SHP77 treated with DMSO at 0.1 percent for 48 hours (cell line): ENCODE measurements around the gene CTDSP1.

Experiments used
- DNase-seq: peaks from one replicate; lab custom pipeline; 2025; lab: John Stamatoyannopoulos, UW

Gene CTDSP1

DNA sequence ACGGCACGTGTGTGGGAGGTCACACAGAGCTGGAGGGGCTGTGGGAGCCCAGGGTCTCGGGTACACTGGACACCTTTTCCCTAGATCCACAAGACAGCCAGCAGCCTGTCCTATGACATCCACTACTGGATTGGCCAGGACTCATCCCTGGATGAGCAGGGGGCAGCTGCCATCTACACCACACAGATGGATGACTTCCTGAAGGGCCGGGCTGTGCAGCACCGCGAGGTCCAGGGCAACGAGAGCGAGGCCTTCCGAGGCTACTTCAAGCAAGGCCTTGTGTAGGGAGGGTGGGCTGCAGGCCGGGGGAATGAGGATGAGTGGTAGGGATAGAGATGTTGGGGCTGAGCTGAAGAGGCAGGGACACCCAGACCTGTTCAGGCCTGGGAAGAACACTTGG is 25.9 kb downstream of the CTDSP1 start:
- DNase-seq = no peak

DNA sequence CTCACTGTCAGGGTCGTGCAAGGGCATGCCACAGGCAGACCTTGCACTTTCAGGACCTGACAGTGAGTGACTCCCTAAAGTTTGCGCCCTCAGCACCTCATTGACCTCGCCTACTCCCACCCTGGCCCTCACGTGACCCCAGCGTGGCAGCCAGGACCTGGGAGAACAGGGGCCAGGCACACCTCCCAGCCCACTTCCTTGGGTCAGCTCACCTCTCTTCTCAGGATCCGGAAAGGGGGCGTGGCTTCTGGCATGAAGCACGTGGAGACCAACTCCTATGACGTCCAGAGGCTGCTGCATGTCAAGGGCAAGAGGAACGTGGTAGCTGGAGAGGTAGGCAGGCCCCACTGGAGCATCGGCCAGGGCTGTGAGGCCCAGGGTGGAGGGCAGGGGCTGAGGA is 28.1 kb downstream of the CTDSP1 start:
- DNase-seq = no peak

DNA sequence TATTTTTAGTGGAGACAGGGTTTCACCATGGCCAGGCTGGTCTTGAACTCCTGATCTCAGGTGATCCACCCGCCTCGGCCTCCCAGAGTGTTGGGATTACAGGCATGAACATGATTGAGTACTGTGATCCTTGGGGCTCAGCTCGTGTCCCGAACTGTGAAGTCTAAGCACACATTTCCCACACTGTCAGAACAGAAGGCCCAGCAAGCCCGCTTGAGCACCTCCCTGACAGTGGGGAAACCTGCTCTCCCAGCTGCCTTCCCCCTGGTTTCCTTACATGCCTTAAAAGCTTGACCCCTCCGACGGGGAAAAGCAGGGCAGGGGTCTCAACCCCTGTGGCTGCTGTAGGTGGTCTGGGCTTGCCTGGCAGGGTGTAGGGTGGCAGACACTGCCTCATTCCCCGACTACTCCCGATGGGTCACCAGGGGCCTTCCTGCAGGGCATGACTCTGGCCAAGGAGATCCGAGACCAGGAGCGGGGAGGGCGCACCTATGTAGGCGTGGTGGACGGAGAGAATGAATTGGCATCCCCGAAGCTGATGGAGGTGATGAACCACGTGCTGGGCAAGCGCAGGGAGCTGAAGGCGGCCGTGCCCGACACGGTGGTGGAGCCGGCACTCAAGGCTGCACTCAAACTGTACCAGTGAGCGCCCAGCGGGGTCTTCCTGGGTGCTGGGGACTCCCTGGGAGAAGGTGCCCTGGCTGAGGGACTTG is 29.3 kb downstream of the CTDSP1 start:
- DNase-seq = no peak

DNA sequence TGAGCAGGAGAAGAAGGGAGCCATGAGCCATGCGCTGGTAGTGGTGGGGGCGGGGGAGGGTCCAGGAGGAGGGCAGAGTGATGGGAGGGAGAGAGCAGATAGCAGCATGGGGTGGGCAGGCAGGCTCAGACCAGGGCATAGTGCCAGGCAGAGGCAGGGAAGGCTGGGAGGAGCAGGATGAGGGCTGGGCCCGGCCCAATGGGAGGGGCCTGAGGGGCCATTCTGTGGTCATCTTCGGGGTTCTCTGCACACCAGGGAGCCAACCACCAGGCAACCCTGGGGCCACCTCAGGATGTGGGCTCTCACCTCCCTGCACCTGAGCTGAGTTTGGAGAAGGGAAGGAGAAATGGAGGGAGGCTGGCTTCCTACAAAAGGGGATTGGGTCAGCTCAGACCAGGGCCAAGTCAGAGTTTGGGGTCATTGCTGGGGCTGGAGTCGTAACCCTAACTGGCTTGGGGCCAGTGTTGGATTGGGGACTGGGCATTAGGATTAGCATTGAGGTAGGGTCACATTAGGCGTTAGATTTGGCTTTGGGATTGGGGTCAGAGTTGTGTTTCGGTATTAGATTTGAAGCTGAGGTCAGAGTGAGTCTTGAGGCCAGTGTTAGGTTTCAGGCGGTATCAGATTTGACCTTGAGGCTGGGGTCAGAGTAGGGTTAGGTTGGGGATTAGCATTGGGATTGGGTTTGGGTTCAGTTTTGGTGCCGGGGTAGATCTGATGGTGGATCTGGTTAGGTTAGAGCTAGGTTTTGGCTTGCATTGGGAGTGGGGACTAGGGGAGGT is 30.4 kb downstream of the CTDSP1 start:
- DNase-seq = no peak

DNA sequence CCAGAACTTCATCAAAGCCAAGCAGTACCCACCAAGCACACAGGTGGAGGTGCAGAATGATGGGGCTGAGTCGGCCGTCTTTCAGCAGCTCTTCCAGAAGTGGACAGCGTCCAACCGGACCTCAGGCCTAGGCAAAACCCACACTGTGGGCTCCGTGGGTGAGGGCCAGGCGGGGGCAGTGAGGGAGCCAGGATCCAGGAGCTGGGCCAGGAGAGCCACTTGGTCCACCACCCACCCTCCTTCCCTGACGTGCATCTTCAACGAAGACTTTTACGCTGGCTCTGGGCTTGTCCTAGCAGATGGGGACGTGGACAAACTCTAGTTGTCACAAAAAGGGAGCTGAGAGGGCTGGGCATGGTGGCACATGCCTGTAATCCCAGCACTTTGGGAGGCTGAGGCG is 31.1 kb downstream of the CTDSP1 start:
- DNase-seq = no peak

DNA sequence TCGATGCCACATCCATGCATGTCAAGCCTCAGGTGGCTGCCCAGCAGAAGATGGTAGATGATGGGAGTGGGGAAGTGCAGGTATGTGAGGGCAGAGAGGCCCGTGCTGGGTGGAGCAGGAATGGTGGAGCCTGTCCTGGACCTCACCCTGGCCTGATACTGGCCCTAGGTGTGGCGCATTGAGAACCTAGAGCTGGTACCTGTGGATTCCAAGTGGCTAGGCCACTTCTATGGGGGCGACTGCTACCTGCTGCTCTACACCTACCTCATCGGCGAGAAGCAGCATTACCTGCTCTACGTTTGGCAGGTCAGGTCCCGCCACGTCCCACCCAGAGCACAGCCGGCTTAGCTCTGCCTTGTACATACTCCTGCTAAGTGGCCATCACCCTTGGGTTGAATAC is 32.2 kb downstream of the CTDSP1 start:
- DNase-seq = no peak

DNA sequence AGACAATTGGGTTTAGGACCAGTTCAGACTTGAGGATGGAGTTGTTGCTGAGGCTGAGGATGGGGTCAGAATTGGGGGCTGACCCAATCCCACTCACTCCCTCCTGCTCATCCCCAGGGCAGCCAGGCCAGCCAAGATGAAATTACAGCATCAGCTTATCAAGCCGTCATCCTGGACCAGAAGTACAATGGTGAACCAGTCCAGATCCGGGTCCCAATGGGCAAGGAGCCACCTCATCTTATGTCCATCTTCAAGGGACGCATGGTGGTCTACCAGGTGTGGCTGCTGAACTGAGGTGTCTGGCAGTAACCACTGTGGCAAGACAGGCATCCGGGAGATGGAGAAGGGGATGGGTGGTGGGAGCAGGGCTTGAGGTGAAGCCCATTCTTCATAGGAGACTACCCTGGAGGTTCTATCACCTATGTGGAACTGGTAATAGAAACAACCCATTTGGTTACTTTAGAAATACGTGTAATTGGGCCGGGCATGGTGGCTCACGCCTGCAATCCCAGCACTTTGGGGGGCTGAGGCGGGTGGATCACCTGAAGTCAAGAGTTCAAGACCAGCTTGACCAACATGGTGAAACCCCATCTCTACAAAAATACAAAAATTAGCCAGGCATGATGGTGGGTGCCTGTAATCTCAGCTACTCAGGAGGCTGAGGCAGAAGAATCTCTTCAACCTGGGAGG is 33.2 kb downstream of the CTDSP1 start:
- no peak for DNase-seq

DNA sequence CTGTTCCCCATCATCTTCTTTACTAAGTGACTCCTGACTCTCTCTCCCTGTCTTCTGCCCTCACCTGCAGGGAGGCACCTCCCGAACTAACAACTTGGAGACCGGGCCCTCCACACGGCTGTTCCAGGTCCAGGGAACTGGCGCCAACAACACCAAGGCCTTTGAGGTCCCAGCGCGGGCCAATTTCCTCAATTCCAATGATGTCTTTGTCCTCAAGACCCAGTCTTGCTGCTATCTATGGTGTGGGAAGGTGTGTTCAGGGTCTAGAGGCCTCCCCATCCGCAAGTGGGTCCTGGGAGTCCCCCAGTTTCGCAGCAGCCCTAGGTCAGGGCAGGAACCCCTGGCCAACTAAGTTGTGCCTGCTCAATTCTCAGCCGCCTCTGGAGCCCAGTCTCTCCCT is 34.8 kb downstream of the CTDSP1 start:
- DNase-seq = no peak

DNA sequence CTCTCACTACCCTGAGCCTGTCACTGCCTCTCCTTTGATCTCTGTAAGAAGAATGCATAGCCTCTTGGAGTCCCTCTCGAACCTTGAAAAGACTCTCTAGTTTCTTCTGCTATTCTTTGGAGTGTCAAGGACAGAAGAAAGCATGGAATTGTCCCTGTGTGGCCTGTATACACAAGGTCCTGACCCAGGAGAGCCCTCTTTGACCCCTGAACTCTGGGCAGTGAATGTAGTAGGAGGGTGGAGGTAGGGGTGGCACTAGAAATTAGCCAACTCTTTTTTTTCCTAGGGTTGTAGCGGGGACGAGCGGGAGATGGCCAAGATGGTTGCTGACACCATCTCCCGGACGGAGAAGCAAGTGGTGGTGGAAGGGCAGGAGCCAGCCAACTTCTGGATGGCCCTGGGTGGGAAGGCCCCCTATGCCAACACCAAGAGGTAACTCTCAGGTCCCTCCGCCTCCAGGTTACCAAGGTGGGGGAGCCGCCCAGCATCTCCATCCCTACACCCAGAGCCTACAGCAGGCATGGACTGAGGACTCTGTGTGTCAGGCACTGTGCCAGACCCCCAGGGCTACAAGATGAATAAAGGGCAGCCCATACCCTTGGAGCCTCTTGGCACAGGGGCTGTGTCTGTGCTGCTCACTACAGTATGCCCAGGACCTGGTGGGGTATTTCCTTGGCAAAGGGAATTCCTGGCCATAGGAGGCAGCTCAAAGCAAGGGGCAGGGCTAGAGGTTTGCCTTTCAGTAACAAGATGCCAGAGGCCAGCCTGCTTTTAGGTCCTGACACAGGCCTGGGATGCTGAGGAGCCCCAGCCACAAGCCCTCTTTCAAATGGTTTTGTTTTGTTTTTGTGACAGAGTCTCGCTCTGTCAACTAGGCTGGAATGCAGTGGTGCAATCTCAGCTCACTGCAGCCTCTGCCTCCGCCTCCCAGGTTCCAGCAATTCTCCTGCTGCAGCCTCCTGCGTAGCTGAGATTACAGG is 35.6 kb downstream of the CTDSP1 start:
- no peak for DNase-seq

DNA sequence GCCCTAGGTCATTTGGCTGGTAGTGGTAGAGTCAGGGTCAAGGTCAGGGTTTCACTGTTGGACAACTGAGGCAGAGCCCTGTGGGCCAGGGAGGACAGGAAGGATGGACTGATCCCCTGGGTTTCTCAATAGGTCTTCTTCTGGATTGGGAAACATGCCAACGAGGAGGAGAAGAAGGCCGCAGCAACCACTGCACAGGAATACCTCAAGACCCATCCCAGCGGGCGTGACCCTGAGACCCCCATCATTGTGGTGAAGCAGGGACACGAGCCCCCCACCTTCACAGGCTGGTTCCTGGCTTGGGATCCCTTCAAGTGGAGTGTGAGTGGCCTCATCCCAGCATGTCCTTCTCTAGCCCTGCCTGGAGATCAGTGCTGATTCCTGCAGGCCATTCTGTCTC is 37.3 kb downstream of the CTDSP1 start:
- no peak for DNase-seq

DNA sequence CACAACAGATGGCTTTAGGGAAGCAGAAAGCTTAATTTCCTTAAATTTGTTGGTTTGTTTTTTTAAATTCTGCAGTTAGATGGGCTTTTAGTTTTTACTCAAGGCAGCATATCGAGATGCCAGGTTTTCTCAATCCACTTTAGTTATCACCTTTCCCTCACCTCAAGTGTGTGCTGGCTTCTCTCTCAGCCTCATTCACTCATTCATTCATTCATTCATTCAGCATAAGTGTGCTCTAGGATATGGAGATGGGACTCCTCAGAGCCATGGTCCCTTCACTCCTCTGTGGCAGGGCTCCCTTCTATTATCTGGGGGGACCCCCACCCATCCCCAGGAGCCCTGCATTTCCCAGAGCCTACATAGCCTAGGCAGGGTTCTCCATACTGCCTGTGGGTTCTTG is 38.3 kb downstream of the CTDSP1 start:
- no peak for DNase-seq

DNA sequence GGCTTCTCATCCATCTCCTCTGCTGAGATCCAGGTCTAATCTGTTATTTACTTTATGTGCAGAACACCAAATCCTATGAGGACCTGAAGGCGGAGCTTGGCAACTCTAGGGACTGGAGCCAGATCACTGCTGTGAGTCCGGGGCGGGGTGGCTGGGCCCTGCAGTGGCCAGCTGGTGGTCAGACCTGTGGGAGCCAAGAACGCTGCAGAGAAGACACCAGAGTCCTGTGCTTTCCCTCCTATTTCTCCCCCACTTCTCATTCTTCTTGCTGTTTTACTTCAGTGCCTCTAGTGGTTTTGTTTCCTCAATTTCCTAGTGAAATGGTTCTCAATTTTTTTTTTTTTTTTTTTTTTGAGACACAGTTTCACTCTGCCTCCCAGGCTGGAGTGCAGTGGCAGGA is 38.9 kb downstream of the CTDSP1 start:
- DNase-seq = no peak

DNA sequence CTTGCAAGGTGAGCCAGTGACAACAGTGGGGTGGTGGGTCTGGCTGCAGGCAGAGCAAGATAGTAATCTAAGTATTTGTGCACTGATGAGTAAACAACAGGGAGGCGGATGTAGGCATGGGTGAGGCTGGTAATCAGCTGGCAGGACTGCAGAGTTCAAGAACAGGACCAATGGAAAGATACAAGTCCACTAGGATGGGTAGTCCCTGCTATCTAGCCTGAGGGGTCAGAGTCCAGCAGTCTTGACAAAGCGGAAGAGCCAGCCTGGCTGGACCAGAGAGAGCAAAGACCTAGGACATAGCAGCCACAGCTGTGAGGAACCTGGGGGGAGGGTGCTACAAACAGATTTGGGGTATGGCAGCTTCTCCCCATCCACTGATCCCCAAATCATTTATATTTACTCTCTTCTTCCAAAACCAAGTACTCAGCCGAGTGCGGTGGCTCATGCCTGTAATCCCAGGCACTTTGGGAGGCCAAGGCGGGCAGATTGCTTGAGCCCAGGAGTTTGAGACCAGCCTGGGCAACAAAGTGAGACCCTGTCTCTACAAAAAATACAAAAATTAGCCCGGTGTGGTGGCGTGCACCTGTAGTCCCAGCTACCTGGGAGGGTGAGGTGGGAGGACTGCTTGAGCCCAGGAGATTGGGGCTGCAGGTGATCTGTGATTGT is 45.2 kb downstream of the CTDSP1 start:
- no peak for DNase-seq

DNA sequence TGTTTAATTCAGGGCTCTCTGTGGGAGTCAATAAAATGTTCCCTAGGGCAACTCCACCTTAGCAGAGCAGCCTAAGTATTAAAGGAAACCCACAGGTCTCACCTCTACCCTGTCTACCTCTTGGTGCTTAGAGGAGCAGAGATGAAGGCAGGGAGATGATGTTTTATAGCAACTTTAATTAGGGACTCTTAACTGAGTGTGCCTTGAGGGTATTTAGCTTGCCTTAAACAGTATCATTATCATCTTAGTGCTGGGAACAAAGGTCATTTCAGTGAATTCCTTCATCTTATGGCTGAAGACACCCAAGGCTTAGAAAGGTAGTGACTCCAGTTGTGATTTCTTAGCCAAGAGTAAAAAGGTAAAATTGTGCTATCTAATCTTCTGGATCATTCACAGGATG is 45.9 kb downstream of the CTDSP1 start:
- DNase-seq = no peak

DNA sequence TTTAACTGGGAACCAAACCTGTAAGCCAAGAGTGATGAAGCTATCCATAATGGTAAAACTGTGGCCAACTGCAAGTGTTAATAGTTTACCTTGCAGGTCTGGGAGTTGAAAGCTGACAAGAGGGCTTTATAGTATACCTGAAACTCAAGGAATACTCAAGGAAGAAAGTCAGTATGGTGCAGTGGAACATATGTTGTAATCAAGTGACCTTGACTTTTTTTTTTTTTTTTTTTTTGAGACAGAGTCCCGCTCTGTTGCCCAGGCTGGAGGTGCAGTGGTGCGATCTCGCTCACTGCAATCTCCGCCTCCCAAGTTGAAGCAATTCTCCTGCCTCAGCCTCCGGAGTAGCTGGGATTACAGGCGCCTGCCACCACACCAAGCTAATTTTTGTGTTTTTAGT is 46.9 kb downstream of the CTDSP1 start:
- DNase-seq = no peak

DNA sequence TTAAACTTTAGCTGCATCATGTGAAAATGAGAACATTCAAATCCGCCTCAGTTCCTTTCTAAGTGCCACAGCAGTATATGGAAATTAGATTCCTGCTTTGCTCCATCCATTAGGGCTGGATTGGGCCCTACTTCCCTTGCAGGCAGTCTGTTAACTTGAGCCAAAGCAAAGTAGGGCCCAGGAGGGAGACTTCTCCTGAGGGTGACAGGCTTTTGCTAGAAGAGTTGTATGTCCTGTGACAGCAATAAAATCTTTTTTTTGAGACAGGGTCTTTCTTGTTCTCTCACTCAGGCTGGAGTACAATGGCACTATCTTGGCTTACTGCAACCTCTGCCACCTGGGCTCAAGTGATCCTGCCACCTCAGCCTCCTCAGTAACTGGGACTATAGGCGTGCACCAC is 47.4 kb downstream of the CTDSP1 start:
- DNase-seq = no peak

DNA sequence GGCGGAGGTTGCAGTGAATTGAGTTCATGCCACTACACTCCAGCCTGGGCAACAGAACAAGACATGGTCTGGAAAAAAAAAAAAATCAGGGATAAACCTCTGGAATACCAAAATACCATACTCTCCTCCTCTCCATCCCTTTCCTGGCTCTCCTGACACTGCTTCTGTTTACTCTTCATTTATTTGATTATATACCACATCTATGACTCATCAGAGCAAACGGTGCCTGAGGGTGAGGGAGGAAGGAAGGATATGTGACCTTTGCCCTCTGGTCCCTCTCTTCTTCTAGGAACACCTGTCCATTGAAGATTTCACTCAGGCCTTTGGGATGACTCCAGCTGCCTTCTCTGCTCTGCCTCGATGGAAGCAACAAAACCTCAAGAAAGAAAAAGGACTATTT is 49.3 kb downstream of the CTDSP1 start:
- DNase-seq = peak; percentile 19

DNA sequence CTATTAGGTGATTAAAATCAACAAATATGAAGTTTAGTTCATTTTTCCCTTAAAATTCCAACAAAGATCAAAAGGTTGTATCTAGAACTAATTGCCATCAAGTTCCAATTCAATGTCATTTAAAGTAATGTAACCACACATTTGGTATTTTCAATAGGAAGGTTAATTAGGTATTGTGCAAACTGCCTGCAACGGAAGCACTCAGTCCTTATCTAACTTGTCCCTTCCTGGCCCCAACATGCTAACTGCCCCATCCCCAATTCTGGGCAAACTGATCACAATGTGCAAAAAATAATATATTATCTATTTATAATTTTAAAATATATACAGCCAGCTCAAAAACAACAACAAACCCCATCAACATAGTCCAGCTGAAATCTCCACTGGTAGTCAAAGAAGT is 52.4 kb downstream of the CTDSP1 start:
- no peak for DNase-seq
